NCI-H2227 treated with DMSO at 0.1 percent for 48 hours (cell line): ENCODE measurements around the gene CCDC183.
"Not testable (repeated sequence)": the region's sequence is repeated elsewhere in the genome, so short reads cannot be mapped to it uniquely, and the experiment has no call there.

Experiments
- DNase-seq: peaks from one replicate; lab custom pipeline; 2025; lab: John Stamatoyannopoulos, UW

The CCDC183 gene

GRCh38 chr9:136839229-136840139 is 43.3 kb downstream of the CCDC183 start:
- DNase-seq = no peak

GRCh38 chr9:136840140-136840876 is 44.2 kb downstream of the CCDC183 start:
- peak; percentile 55 for DNase-seq

- peak; percentile 43 for DNase-seq
These were observed 44.9 kb downstream of the CCDC183 start for GRCh38 chr9:136840877-136841645.

GRCh38 chr9:136841646-136842379 is 45.7 kb downstream of the CCDC183 start:
- DNase-seq = not testable (repeated sequence)

- DNase-seq = peak; percentile 44
These were observed 46.3 kb downstream of the CCDC183 start, which contains the start of gene AJM1 for GRCh38 chr9:136842380-136842948. Gene AJM1, plus strand, starts transcription at chr9:136842478. Its CDS starts 1,937 bp downstream, at chr9:136844415.

GRCh38 chr9:136843159-136843800 is 47.1 kb downstream of the CCDC183 start:
- DNase-seq = not testable (repeated sequence)

GRCh38 chr9:136843801-136844740 is 47.9 kb downstream of the CCDC183 start:
- not testable (repeated sequence) for DNase-seq

- no peak for DNase-seq
These were observed 48.8 kb downstream of the CCDC183 start for GRCh38 chr9:136844761-136845464.

GRCh38 chr9:136845465-136846260 is 49.5 kb downstream of the CCDC183 start:
- DNase-seq = no peak

- no peak for DNase-seq
These were observed 50.4 kb downstream of the CCDC183 start for GRCh38 chr9:136846376-136847087.

- DNase-seq = no peak
These were observed 51.1 kb downstream of the CCDC183 start for GRCh38 chr9:136847088-136847825.

- DNase-seq = peak; percentile 28
These were observed 51.8 kb downstream of the CCDC183 start for GRCh38 chr9:136847826-136848392.

GRCh38 chr9:136848393-136849037 is 52.4 kb downstream of the CCDC183 start:
- DNase-seq = peak; percentile 52

GRCh38 chr9:136849038-136849959 is 53.2 kb downstream of the CCDC183 start, which contains the start of gene PHPT1:
Gene PHPT1, plus strand, starts transcription at chr9:136849409. Its CDS starts 22 bp downstream, at chr9:136849431.
- peak; percentile 97 for DNase-seq
